AG09319 (cell line): Measurements from ENCODE around the gene RING1.

ENCODE experiments used
- DNase-seq: peaks from one replicate; pipeline ENCODE4 v3.0.0-alpha.2; 2010; ENCODE audit warnings: low read depth; ENCODE audit errors: extremely low read depth
- TF ChIP-seq, protein P1 (sequence below): IDR thresholded peaks from 2 replicates; pipeline ENCODE4 v1.5.1; 2011; ENCODE audit warnings: low read depth, mild to moderate bottlenecking, inconsistent platforms, low read length, moderate library complexity

RING1 gene

DNA sequence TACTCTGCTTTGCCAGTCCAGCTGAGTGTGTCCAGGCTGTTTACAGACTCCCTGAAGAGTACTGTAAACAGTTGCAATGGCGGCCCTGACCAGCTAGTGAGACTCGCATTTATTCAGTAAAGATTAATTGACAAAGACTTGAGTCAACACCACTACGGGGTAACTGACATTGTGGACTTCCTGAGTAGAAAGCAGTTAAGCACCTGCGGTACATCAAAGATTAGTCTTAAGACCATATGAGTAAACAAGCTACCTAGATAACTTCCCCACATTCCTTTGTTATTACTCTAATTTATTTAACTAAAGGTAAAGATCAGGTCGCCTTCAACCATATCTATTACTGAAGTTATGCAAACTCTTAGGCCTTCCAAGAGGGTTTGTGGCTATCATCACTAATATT, 50.7 kb downstream of the RING1 start:
- DNase-seq = no peak
- TF ChIP-seq, protein P1, sequence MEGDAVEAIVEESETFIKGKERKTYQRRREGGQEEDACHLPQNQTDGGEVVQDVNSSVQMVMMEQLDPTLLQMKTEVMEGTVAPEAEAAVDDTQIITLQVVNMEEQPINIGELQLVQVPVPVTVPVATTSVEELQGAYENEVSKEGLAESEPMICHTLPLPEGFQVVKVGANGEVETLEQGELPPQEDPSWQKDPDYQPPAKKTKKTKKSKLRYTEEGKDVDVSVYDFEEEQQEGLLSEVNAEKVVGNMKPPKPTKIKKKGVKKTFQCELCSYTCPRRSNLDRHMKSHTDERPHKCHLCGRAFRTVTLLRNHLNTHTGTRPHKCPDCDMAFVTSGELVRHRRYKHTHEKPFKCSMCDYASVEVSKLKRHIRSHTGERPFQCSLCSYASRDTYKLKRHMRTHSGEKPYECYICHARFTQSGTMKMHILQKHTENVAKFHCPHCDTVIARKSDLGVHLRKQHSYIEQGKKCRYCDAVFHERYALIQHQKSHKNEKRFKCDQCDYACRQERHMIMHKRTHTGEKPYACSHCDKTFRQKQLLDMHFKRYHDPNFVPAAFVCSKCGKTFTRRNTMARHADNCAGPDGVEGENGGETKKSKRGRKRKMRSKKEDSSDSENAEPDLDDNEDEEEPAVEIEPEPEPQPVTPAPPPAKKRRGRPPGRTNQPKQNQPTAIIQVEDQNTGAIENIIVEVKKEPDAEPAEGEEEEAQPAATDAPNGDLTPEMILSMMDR = no peak
